ENCODE measurements around the gene MAPK11.

MAPK11 gene

DNA sequence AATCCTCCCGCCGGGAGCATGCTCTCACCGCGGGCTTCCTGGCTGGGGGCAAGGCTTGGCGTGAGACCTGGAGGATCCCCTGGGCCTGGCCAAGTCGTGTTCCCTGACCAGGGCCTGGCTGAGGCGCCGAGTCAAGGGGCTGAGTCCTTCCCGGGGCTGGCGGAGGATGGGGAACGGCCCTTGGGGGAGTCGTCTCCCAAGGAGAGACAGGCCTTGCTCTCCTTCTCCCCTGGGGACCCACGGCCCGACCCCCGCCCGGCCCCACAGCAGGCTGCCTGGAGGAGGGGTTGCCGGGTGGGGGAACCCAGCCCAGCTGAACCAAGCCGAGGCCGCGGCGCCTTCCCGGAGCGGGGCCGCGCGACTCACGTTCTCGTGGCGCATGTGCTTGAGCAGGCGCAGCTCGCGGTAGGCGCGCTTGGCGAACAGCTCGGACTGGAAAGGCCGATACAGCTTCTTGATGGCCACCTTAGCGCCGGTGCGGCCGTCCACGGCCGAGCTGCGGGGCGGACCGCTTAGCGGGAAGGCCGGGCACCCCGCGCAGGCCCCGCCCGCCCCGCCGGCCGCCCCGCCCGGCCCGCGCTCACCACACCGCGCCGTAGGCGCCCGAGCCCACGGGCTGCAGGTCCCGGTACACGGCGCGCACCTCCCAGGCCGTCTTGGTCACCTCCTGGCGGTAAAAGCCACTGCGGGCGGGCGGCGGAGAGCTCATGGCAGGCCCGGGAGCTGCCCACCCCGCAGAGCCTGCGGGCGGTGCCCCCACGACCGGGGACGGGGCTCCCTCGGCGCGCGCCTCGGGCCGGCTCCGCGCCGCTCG lies 9.2 kb downstream of the MAPK11 start:
- peak; percentile 69 for DNase-seq (ENCODE audit: low spot score)

DNA sequence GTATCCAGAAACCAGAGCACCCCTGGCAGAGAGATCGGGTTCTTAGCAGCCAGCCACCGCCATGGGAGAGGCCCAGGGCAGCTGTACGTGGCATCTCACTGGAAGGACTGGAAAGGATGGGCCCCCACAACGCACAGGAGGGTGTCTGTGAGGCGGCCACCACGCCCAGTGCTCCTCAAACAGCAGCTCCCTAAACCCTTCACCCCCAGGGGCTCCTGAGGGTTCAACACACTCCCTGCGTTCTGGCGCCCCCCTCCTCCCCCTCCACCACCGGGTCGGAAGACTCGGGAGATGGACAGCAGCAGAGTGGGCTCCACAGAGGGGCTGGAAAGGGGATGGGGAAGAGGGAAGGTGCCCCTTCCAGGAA lies 9.8 kb downstream of the MAPK11 start:
- no peak for DNase-seq (ENCODE audit: low spot score)

DNA sequence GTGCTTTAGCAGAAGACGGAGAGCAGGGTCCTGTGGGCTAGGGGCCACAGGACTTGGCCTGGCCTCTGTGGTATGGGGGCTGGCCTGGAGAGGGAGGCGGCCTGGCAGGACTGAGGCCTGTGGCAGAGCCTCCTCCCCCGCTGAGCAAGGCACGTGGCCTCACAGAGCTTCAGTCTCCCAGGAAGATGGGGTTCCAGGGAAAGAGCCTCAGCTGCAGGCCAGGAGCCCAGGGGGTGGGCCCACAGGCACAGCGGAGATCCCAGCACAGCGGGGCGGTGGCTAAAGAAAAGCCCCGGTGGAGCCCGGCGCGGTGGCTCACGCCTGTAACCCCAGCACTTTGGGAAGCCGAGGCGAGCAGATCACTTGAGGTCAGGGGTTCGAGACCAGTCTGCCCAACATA lies 10.9 kb downstream of the MAPK11 start:
- DNase-seq (ENCODE audit: low spot score), result no peak

DNA sequence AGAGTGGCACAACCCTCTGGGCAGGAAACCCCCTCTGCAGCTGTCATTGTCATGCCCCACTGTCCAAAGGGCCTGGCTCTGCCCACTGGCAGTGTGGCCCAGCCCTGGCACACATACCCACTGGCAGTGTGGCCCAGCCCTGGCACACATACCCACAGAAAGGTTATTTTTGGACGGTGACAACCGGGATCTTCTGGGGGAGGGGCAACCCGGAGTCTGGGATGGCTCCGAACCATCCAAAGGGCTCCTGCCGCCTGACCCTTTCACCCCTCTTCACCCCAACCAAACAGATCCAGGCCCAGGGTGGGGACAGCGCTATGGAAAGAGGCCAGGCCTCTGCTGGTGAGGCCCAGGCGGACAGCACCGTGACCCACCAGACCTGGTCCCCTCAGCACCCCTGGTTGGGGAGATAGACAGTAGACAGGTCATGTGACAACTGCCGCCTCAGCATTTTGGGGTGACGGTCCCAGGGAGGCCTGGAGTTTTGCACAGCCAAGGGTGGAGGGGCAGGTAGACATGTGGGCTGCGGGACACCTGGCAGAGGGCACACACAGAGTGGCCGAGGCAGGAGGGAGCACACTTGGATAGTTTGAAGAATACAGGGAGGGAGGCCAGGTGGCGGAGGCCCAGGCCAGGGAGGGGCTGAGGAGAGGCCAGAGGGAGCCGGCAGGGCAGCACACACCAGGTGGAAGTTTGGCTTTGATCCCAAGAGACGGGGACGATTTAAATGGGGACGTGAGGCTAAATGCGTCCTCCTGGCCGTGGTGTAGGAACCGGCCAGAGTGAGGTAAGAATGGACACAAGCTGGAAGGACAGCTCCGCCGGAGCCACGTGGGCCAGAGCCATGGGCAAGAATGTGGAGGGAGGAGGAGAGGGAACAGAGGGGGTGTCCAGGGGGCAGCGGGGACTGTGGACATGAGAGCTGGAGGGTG lies 11.6 kb downstream of the MAPK11 start:
- no peak for DNase-seq (ENCODE audit: low spot score)

DNA sequence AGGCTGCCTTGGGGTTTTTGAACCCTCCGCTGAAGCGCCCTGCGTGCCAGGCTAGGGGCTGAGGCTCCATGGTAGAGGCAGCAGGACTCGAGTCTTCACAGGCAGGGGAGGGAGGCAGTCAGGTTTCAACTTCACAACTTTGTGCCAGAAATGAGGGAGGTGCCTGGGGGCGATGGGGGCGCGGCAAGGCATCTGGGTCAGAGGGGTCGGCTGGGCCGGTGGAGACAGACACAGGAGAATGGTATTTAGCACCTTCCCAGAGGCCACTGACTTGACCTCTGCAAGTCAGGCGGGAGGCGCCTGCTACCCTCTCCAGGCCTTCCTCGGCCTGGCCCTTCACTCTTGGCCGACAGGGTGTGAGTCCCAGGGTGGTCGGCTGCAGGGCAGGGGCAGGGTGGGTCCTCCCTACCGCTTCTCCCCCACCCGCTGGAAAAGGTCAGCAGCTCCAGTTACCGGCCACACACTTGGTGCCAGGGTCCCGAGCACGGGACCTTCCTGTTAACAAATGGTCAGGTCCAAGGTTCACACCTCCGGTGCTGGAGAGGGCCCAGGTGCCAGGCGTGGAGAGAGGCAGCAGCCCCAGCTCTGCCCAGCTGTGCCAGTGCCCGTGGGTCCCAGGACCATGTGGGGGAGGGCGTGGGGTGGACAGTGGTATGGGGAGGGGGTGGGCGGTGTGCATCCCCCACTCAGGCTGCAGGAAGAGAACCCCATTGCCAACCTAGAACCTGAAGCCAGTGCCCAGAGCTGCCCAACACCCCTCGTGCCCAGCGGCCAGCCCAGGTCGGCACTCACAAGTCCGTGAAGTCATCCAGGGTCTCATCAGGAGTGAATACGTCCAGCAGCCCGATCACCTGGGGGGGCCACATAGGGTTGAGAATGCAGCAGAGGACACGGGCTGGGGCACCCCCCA lies 12.5 kb downstream of the MAPK11 start:
- no peak for DNase-seq (ENCODE audit: low spot score)

DNA sequence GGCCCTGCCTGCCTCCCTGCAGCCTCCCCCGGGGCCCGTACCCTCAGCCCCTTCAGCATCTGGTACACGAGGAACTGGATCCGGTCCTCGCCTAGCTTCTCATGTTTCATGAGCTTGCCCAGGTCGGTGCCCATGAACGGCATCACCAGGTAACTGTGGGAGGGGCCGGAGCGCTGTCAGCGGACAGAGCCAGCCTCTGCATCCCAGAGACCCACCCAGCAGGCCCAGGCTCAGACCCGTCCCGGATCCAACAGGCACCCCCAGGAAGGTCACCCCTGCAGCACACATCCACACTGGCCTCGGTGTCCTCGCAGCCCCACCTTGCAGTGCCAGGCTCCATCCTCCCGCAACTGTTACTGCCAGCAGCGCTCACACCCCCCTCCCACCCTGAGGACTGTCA lies 13.1 kb downstream of the MAPK11 start:
- no peak for DNase-seq (ENCODE audit: low spot score)

DNA sequence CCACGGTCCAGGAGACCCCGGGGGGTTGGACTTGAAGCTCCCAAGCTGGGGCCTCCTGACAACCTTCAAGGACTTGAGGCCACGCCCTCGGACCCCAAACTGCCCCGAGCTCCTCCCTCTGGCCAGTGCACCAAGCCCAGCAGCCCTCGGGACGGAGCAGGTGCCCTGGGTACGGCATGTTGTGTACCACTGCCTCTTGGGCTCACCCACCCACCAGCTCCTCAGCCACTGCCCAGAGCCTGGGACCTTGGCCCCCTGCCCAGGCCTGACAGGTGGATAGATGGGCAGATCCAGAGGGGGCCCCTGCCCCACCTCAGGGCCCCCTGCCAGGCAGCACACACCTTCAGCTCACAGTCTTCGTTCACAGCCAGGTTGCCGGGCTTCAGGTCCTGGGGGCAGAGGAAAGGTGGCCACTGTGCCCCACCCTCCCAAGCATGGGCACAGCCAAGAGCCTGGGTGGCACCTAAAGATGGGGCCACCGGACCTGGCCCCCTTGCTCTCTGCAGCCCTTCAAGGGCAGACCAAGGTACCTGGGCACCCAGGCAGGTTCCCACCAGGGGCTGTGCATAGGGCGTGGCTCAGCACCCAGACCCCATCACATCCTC lies 13.8 kb downstream of the MAPK11 start:
- DNase-seq (ENCODE audit: low spot score), result no peak

DNA sequence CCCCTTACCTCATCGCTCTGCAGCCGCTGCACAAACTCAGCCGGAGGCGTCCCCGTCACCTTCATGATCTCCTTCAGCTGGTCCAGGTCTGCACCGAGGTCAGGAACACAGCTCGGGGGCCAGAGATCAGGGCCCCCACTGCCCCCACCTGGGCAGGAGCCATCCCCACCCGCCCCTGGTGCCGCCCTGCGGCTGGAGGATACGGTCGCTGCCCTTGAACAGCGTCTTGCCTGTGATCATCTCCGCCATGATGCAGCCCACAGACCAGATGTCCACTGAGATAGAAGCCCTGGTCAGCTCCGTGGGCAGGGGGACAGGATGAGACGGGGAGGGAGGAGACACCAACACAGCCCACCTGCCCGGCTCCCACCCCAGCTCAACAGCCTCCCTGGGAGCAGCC lies 14.6 kb downstream of the MAPK11 start:
- no peak for DNase-seq (ENCODE audit: low spot score)

DNA sequence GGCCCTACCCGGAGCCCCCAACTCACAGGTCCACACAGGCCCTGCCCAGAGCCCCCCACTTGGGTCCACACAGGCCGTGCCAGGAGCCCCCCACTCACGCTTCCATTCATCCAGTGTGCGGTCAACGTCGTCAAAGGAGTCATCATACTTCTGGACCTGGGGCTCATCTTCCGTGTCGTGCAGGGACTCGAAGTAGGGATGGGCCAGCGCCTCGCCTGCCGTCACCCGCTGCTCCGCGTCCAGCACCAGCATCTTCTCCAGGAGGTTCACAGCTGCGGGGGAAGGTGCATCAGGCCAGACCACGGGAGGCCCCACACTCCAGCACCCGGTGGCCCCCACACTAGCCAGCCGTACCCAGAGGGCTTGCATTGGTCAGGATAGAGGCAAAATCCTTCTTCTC lies 15.1 kb downstream of the MAPK11 start:
- DNase-seq (ENCODE audit: low spot score), result no peak

DNA sequence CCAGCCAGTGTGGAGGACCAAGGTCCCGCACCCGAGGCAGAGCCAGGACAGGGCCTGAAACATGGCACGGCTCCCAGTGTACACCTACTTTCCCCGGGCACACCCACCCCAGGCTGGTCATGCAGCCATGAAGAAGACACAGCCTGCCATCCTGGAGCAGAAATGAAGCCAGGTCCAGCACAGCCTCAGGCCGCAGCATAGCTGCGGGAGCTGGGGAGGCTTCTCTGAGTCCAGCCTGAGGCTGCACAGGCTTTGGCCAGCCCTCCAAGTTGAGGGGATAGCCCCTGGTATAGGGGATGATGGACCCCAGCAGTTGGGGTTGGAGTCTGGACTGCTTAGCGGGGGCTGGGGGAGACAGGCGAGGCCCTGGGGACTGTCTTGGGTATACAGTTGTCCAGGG lies 16.2 kb downstream of the MAPK11 start:
- DNase-seq (ENCODE audit: low spot score), result no peak

DNA sequence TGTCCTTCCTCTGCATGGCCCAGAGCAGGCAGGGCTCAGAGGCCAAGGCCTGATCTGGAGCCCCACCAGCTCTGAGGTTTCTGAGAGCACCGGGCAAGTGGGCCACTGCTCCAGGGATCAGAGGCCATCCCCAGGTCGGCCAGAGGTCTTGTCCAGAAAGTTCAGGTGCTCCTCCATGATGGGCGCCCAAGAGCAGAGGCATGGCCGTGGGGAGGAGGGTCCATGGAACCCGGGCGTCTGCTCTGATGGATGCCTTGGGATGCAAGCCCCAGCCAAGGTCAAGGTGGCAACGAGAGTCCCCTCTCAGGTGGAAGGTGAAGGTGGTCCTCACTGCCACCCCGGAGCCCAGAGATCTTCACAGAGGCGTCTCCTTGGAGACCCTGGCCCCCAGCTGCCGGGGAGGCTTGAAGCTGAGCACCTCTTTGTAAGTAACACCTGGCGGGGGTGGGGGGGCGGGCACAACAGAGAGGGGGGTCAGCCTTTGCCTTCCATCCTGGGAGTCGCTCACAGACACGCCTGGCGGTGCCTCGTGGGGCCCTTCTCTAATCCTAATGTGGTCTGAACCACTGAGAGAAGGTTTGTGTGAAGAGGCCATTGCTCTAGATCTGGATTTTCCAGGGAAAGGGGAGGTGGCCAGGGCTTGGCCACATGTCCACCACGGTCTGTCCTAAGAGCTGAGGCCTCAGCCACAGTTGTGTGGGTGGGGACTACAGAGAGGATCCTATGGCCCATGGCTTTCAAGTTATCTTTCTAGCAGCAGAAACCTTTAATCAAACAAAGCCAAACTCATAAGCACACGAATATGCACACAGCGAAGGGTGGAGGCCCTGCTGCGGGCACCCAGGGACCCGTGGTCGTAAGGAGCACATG lies 16.9 kb downstream of the MAPK11 start:
- DNase-seq (ENCODE audit: low spot score), result no peak

DNA sequence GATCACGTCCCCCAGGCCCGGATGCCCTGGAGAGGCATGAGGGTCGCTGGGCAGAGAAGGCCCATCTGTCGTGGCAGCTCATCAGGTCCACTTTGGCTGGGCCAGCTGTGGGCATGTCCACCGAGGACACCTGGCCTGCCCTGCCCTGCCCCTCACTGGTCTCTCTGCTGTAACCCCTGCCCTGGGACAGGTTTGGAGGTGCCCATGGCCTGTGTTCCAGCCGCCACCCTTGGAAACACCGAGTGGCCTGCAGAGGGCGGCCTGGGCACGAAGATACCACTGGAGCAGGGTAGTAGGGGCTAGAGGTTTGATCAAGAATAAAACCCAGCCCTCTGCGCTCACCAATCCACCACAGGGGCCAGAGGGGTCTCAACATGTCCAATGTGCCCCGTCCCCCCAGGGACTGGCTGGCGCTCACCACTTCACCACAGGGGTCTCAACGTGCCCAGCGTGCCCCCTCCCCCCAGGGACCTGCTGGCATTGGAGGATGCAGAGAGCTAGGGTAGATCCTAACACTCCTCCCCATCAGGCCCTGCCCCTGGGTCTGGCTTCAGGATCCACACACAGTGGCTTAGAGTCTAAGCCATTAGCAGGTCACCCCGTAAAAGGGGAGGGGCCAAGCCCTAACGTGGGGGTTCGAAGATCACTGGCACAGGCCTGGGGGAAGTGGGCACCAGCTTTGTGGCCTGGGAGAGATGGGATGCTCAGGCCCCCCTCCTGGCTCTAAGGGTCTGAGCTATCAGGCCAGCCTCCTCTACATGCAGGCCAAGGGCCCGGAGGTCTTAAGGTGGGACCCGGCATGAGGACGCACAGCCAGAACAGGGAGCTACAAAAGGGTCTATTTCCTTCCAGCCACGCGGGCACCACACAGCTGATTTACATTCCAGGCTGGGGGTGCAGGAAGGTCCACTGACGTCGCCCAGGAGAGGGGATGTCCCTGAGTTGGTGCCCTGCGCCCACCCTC lies 17.8 kb downstream of the MAPK11 start:
- DNase-seq (ENCODE audit: low spot score), result peak; percentile 55

DNA sequence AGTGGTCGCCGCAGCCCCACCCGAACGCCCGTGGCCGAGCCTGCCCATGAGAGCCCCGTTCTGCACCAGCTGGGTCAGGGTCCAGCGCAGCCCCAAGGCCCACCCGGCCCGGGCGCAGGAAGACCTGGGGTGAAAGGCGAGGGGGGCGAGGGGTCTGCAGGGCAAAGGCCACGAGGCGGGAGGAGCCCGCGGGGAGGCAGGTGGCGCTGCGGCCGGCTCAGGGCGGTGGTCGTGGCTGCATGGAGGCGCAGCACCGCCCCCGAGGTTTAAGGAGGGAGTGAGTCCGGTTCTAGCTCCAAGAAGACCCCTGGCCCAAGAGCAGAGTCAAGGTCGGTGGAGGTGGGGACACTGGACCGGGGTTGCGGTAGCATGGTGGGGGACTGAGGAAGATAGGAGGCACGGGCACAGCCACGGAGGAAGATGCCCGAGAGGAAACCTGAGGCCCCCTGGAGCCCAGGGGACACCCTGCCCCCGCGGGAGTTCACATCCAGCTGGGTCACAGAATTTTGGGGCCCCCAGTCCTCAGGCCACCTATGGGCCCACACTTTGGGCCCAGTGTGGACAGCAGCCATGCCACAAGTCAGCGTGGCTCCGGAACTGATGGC lies 18.6 kb downstream of the MAPK11 start:
- no peak for DNase-seq (ENCODE audit: low spot score)

DNA sequence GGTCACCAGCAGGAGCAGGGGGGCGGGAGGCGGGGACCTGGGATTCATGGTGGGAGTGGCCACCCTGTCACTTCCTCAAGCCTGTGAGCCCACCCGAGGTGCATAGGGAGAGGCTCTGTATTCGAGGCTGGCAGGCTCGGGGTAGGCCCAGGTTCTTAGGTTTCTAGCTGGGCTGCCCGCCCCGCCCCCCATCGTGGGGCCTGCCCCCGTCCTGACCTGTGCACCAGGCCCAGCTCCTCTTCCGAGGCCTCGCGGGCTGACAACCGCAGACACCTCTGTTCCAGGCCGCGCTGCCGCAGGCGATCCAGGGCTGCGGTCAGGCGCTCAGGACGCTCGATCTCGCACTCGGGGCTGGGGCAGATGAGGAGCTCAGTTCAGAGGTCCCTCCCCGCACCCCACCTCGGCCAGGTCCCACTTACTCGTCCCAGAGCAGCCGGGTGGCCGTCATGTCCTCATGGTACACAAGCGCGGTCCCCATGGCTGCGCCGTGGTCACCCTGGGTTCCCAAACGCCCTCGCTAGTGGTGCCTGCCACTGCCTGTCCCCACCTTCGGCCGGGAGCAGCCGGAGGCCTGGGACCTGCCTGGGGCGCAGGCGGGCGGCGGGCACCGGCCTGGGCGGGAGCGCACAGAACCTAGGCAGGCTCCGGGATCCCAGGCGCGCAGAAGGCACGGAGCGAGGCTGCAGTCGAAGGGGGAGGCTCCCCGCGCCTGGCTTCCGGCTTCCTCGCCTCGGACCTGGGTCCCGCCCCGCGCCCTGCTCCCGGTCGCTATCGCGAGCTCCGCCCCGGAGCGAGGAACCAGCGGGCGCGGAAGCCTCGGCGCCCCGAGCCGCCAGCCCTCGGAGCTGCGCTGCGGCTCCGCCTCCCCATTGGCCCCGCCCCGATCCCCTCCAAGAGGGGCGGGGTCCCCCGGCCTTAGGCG lies 19.4 kb downstream of the MAPK11 start, which contains the start of gene HDAC10:
Gene HDAC10 (minus strand): TSS at position 711 of the 922 bp plus-strand sequence. CDS start 233 bp downstream, at position 478.
- DNase-seq (ENCODE audit: low spot score), result no peak

DNA sequence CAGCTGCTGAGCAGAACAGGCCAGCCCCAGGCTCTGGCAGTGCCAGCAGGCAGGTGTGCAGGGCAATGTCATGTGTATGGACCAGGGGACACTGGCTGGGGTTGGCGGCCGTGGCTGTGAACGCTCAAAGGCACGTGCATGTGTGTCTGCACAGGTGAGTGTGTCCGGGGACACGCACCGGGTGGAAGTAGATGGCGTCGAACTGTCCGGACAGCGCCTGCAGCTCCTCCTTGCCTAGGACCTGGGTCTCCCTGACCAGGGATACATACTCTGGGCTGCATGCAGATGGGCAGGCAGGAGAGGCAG lies 20.0 kb downstream of the MAPK11 start:
- DNase-seq (ENCODE audit: low spot score), result no peak

DNA sequence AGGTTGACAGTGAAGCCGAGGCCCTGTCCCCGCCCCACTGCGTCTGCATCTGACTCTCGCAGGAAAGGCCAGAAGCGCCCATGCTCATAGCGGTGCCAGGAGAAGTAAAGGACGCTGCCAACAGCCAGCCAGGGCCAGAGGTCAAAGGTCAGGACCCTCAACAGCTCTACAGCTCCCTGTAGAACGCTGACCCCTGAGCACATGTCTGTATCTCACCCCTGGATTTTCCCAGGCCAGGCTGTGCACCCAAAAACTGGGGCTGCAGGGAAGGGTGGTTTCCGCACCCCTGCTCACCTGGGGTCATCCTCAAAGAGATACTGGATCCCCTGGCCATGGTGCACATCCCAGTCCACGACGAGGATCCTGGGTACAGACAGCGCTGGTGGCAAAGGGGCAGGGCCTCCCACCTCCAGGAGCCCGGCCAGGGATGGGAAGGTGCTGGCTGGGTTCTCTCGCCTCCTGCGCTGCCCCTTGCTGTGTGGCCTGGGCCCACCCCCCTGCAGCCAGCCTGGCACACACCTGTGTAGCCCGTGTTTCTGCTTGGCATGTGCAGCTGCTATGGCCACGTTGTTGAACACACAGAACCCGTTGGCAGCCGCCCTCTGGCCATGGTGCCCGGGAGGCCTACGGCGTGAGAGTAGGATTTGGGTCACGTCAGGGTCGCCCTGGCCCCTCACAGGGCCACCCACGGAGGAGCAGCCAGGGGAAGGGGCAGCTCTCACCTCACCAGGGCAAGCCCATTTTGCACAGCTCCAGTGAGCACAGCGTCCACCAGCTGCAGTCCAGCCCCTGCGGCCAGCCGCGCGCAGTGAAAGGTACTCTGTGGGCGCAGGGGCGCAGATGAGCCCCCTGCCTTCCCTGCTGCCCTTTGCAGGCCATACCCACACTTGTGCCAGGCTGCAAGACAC lies 20.6 kb downstream of the MAPK11 start:
- no peak for DNase-seq (ENCODE audit: low spot score)
